Cardiac fibroblast (primary cell): Measurements from ENCODE around the gene ATP1A2.

Experiments
- DNase-seq, 2 donors: peaks; one replicate each; pipeline versions ENCODE4 v3.0.0 to v3.0.0-alpha.2; 2010; ENCODE audit warnings: low read depth in 2 of 2
- H3K4me3 ChIP-seq, 2 donors: replicated peaks in 1 of 2; 1 replicate in 1 of 2; 2 replicates in 1 of 2; pipeline ENCODE4 v1.5.1; 2011; ENCODE audit warnings: low read depth in 2 of 2, low read length in 2 of 2, mild to moderate bottlenecking in 2 of 2, moderate library complexity in 1 of 2
- CTCF ChIP-seq: IDR thresholded peaks from one replicate; pipeline ENCODE4 v1.5.1; 2011; ENCODE audit warnings: low read depth, mild to moderate bottlenecking, low read length, inconsistent platforms

The ATP1A2 gene

GRCh38 chr1:160128636-160129035, 13.1 kb downstream of the ATP1A2 start:
- DNase-seq = no peak

GRCh38 chr1:160129046-160129445, 13.5 kb downstream of the ATP1A2 start:
- DNase-seq = no peak
- no peak overlapping the region for H3K4me3 ChIP-seq
- TF ChIP-seq CTCF = no peak

More at GRCh38 chr1:160128636-160129035, 13.1 kb downstream of the ATP1A2 start:
- no peak overlapping the region for H3K4me3 ChIP-seq
- TF ChIP-seq CTCF = no peak

- DNase-seq = no peak
- TF ChIP-seq CTCF = no peak
- H3K4me3 ChIP-seq = no peak overlapping the region
Measured at GRCh38 chr1:160129558-160129957, 14.0 kb downstream of the ATP1A2 start.

GRCh38 chr1:160129966-160130365, 14.4 kb downstream of the ATP1A2 start:
- no peak for DNase-seq
- no peak overlapping the region for H3K4me3 ChIP-seq
- TF ChIP-seq CTCF = no peak

- TF ChIP-seq CTCF = no peak
- DNase-seq = no peak
Measured at GRCh38 chr1:160130486-160130885, 14.9 kb downstream of the ATP1A2 start.

GRCh38 chr1:160130939-160131338, 15.4 kb downstream of the ATP1A2 start:
- DNase-seq = no peak
- no peak overlapping the region for H3K4me3 ChIP-seq
- no peak for TF ChIP-seq CTCF

More at GRCh38 chr1:160130486-160130885, 14.9 kb downstream of the ATP1A2 start:
- no peak overlapping the region for H3K4me3 ChIP-seq
